HepG2 (cell line): Measurements from ENCODE around the gene NUDT22. TPM values are rescaled to one million over a fixed set of nuclear protein-coding genes. Genes with fewer than 3 reads are reported as not detected.

Source experiments
- ATAC-seq: fragments of 200-7000 bp; cut with Tn5 transposase; 3 replicates; pipeline ENCODE4 v1.9.1; 2020; ENCODE audit warnings: mild to moderate bottlenecking, moderate library complexity
- BruUV-seq: library from RNA; stranded (reverse); fragments of 400-500 nt; replicated peaks from 2 replicates; lab custom pipeline; 2021; lab: Mats Ljungman, UMichigan
- CTCF ChIA-PET: fragments of 300-600 bp; formaldehyde crosslinking; extraction: SDS; loops from one replicate; lab custom pipeline; 2021; ENCODE audit warnings: low total read pairs, inconsistent platforms, low intra/inter-chr PET ratio; lab: Yijun Ruan, JAX
- POLR2A ChIA-PET: fragments of 350-600 bp; sonication (Branson Sonifier 250); formaldehyde crosslinking; loops from one replicate; lab custom pipeline; 2020; ENCODE audit warnings: antibody characterized with exemption, inconsistent platforms; lab: Yijun Ruan, JAX
- DNase-seq: peaks from one replicate; pipeline ENCODE4 v3.0.0-alpha.2; 2015; ENCODE audit warnings: low spot score
- FAIRE-seq: peaks from 3 replicates; lab custom pipeline; 2011; peaks lifted over from hg19 to GRCh38; lab: Jason Lieb, UNC
- H2AFZ ChIP-seq: one replicate; pipeline ENCODE4 v1.6.1; 2011; ENCODE audit warnings: low read length, inconsistent platforms
- H3K27ac ChIP-seq: fragments of 300-600 bp; 3 replicates; pipeline ENCODE4 v1.8.0; 2011; ENCODE audit warnings: mixed run types, mild to moderate bottlenecking, mixed read lengths, low read length, inconsistent platforms; ENCODE audit not compliant: insufficient read depth; ENCODE audit errors: extremely low read length
- H3K27me3 ChIP-seq, 2 experiments: fragments of 200-600 bp in 1 of 2; 2 replicates in 1 of 2; 3 replicates in 1 of 2; pipeline versions ENCODE4 v1.6.0 to v1.8.0; 2011; ENCODE audit warnings: low read length in 2 of 2, mild to moderate bottlenecking in 2 of 2, moderate library complexity in 2 of 2, inconsistent platforms in 1 of 2; ENCODE audit not compliant: insufficient read depth in 2 of 2, control insufficient read depth in 1 of 2
- H3K36me3 ChIP-seq, 2 experiments: fragments of 200-600 bp in 1 of 2; replicated peaks in 1 of 2; 2 replicates in 1 of 2; 3 replicates in 1 of 2; pipeline versions ENCODE4 v1.5.1 to v1.8.0; 2011; ENCODE audit warnings: low read length in 2 of 2, inconsistent platforms in 1 of 2; ENCODE audit not compliant: insufficient read depth in 2 of 2, control insufficient read depth in 1 of 2
- H3K4me1 ChIP-seq: 2 replicates; pipeline ENCODE4 v1.5.1; 2012; ENCODE audit warnings: low read length, inconsistent platforms; ENCODE audit not compliant: insufficient read depth
- H3K4me2 ChIP-seq: 2 replicates; pipeline ENCODE4 v1.6.0; 2011; ENCODE audit warnings: low read depth, low read length, inconsistent platforms
- H3K4me3 ChIP-seq, 3 experiments: fragments of 200-600 bp in 1 of 3; sonication (generic), shearing (Covaris generic) in 1 of 3; replicated peaks in 1 of 3; 2 replicates each; pipeline ENCODE4 v1.5.1; 2011 to 2016; ENCODE audit warnings: low read length in 3 of 3, inconsistent platforms in 2 of 3, low read depth in 2 of 3, mild to moderate bottlenecking in 2 of 3, control low read depth in 1 of 3, mixed read lengths in 1 of 3; ENCODE audit not compliant: insufficient read depth in 1 of 3
- H3K79me2 ChIP-seq: one replicate; pipeline ENCODE4 v1.6.1; 2011; ENCODE audit warnings: low read length, inconsistent platforms; ENCODE audit not compliant: insufficient read depth
- H3K9ac ChIP-seq: 2 replicates; pipeline ENCODE4 v1.6.0; 2011; ENCODE audit warnings: mild to moderate bottlenecking, low read depth, low read length, inconsistent platforms; ENCODE audit not compliant: insufficient read depth
- H3K9me3 ChIP-seq: 2 replicates; pipeline ENCODE4 v1.5.1; 2012; ENCODE audit warnings: mild to moderate bottlenecking, low read length
- H4K20me1 ChIP-seq: 2 replicates; pipeline ENCODE4 v1.6.0; 2011; ENCODE audit warnings: inconsistent platforms, mild to moderate bottlenecking, low read length, moderate library complexity; ENCODE audit not compliant: insufficient read depth
- ATF4 ChIP-seq, 2 experiments: fragments of 450-650 bp in 1 of 2; sonication (generic) in 1 of 2; formaldehyde crosslinking; IDR thresholded peaks; 2 replicates each; pipeline versions ENCODE4 v1.5.0 to v1.8.0; 2020 to 2022; ENCODE audit warnings: mild to moderate bottlenecking in 1 of 2, missing genetic modification reagents in 1 of 2
- JUNB ChIP-seq: sonication (generic); formaldehyde crosslinking; IDR thresholded peaks from 2 replicates; pipeline ENCODE4 v1.8.0; 2022; ENCODE audit warnings: missing genetic modification reagents, mild to moderate bottlenecking, borderline replicate concordance
- KLF15 ChIP-seq: sonication (generic); formaldehyde crosslinking; IDR thresholded peaks from 2 replicates; pipeline ENCODE4 v1.8.1; 2023; ENCODE audit warnings: borderline replicate concordance, mild to moderate bottlenecking, inconsistent platforms, missing genetic modification reagents, mixed read lengths
- MYNN ChIP-seq: sonication (generic); formaldehyde crosslinking; IDR thresholded peaks from 2 replicates; pipeline ENCODE4 v1.4.0; 2020; ENCODE audit warnings: mild to moderate bottlenecking, low read depth, missing genetic modification reagents
- NR2C2 ChIP-seq: sonication (generic); formaldehyde crosslinking; IDR thresholded peaks from 2 replicates; pipeline ENCODE4 v1.4.0; 2020; ENCODE audit warnings: missing genetic modification reagents, mild to moderate bottlenecking, moderate library complexity, borderline replicate concordance
- PAX8 ChIP-seq: sonication (generic); formaldehyde crosslinking; IDR thresholded peaks from 2 replicates; pipeline ENCODE4 v1.8.0; 2022; ENCODE audit warnings: mild to moderate bottlenecking, missing genetic modification reagents, borderline replicate concordance
- SRY ChIP-seq: sonication (generic); formaldehyde crosslinking; IDR thresholded peaks from 2 replicates; pipeline ENCODE4 v1.8.0; 2022; ENCODE audit warnings: mild to moderate bottlenecking, missing genetic modification reagents
- ZBTB42 ChIP-seq: sonication (generic); formaldehyde crosslinking; IDR thresholded peaks from 2 replicates; pipeline ENCODE4 v1.5.0; 2020; ENCODE audit warnings: mild to moderate bottlenecking, missing genetic modification reagents
- ZBTB7A ChIP-seq: sonication (generic); formaldehyde crosslinking; IDR thresholded peaks from 2 replicates; pipeline ENCODE4 v1.8.0; 2022; ENCODE audit warnings: mild to moderate bottlenecking, missing genetic modification reagents
- ZC3H4 ChIP-seq: sonication (generic); formaldehyde crosslinking; IDR thresholded peaks from 2 replicates; pipeline ENCODE4 v1.4.0; 2020; ENCODE audit warnings: missing genetic modification reagents, borderline replicate concordance
- ZNF3 ChIP-seq: IDR thresholded peaks from 2 replicates; pipeline ENCODE4 v1.7.0; 2017; ENCODE audit warnings: inconsistent platforms
- ZNF589 ChIP-seq: sonication (generic); formaldehyde crosslinking; conservative IDR thresholded peaks from 2 replicates; pipeline ENCODE4 v1.8.0; 2022; ENCODE audit warnings: mild to moderate bottlenecking, moderate library complexity, missing genetic modification reagents
- ZNF598 ChIP-seq: sonication (generic); formaldehyde crosslinking; IDR thresholded peaks from 2 replicates; pipeline ENCODE4 v1.5.1; 2020; ENCODE audit warnings: mild to moderate bottlenecking, missing genetic modification reagents, borderline replicate concordance
- ZNF780A ChIP-seq: sonication (generic); formaldehyde crosslinking; IDR thresholded peaks from 2 replicates; pipeline ENCODE4 v1.8.0; 2022; ENCODE audit warnings: mild to moderate bottlenecking, missing genetic modification reagents, moderate library complexity
- ZNF883 ChIP-seq: sonication (generic); formaldehyde crosslinking; IDR thresholded peaks from 2 replicates; pipeline ENCODE4 v1.5.1; 2020; ENCODE audit warnings: mild to moderate bottlenecking, missing genetic modification reagents; ENCODE audit errors: not compliant biosample characterization
- ZSCAN21 ChIP-seq: sonication (generic); formaldehyde crosslinking; IDR thresholded peaks from 2 replicates; pipeline ENCODE4 v1.8.0; 2022; ENCODE audit warnings: mild to moderate bottlenecking, missing genetic modification reagents, moderate library complexity, borderline replicate concordance
- WGBS: methylation state at CpG from one replicate; pipeline ENCODE4 v1.1.6; 2017; ENCODE audit warnings: low lambda C conversion rate; 5-methylcytosine and 5-hydroxymethylcytosine counted together
- in situ Hi-C: cut with HindIII; loops from 2 replicates; pipeline ENCODE4 v1.10.0; 2017; ENCODE audit warnings: low pct_unique_long_range_greater_than_20kb; ENCODE audit not compliant: extremely low pct_ligation_motif_present
- intact Hi-C: fragments of 100-400 bp; cut with micrococcal nuclease; formaldehyde crosslinking; loops from one replicate; pipeline ENCODE4 v1.10.0; 2022; ENCODE audit not compliant: unreplicated experiment
- polyA plus RNA-seq, 8 experiments: library from polyadenylated mRNA; depleted of rRNA in 3 of 8; stranded (reverse) in 7 of 8; unstranded in 1 of 8; fragments of >200 nt; fragmentation: Illumina TruSeq in 4 of 8; extraction: Trizol in 4 of 8; gene quantifications; 2 replicates each; pipeline versions ENCODE4 v1.2.1 to v1.2.3, GENCODE V29; 2011 to 2016; ENCODE audit warnings: low read depth in 4 of 8, missing spikeins in 1 of 8, mixed read lengths in 1 of 8; ENCODE audit not compliant: insufficient read depth in 1 of 8
- total RNA-seq, 5 experiments: library from RNA; depleted of rRNA; stranded (reverse); fragments of >200 nt; fragmentation: Illumina TruSeq; extraction: Trizol; gene quantifications; 2 replicates each; pipeline ENCODE4 v1.2.3, GENCODE V29; 2016; ENCODE audit warnings: low read depth in 1 of 5
- TF ChIP-seq, protein P1 (sequence below): sonication (generic); formaldehyde crosslinking; IDR thresholded peaks from 2 replicates; pipeline ENCODE4 v1.9.0; 2022; ENCODE audit warnings: low read depth, missing genetic modification reagents
- TF ChIP-seq, protein P2 (sequence below): sonication (generic); formaldehyde crosslinking; IDR thresholded peaks from 2 replicates; pipeline ENCODE4 v1.4.0; 2020; ENCODE audit warnings: missing genetic modification reagents

NUDT22 gene
- total and polyA plus RNA-seq, 2 of the 13 experiments (the other 11 are each of a cell fraction or from before 2014, with no cell fraction given) = 33.5 to 39.8 TPM

DNA sequence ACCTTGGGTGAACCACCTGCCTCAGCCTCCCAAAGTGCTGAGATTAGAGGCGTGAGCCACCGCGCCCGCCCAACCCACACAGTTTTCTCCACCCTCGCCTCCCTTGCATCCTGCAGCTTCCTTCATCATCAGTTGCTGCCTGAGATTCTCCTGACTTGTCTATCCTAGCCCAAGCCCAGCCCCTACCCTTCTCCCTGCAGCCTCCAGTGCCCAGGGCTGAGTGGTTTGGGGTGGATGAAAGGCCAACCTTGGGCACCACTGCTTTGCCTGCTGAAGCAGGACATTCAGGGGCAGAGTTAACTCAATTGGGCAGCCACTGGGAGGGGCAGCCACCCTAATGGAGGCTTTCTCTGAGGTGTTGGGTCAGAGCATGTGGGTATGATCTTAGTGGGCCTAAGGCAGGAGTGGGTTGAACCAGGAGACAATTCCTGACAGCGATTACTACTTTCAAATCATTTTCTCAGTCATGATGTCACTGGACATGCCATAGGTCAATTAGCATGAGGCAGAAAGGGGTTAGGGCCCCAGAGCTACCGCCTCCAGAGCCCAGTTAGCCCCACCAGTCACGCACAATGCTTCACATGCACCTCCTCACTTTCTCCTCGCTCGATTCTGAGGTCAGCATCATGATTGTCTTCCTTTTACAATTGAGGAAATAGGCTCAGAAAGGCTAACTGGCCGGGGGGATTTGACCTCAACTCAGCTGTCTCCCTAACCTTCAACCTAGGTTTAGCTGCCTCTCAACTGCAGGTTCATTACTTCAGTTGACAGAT lies 13.8 kb downstream of the NUDT22 start:
- DNase-seq (no peak), ATAC-seq (no peak)
- Histone ChIP-seq H4K20me1 (no peaks in the 10 kb centered on the region), H3K4me2 (peak overlapping the region; percentile 100), H3K36me3 (peaks cover 0 to 11% of the 10 kb centered on the region in 2 experiments; a peak in 3 of 5 replicates)
- 83% methylated on average over 11 of the region's 11 CpGs for WGBS
- no peak for TF ChIP-seq NR2C2 (CRISPR knock-in tag)
- TF ChIP-seq MYNN = no peak
- TF ChIP-seq, protein P1, sequence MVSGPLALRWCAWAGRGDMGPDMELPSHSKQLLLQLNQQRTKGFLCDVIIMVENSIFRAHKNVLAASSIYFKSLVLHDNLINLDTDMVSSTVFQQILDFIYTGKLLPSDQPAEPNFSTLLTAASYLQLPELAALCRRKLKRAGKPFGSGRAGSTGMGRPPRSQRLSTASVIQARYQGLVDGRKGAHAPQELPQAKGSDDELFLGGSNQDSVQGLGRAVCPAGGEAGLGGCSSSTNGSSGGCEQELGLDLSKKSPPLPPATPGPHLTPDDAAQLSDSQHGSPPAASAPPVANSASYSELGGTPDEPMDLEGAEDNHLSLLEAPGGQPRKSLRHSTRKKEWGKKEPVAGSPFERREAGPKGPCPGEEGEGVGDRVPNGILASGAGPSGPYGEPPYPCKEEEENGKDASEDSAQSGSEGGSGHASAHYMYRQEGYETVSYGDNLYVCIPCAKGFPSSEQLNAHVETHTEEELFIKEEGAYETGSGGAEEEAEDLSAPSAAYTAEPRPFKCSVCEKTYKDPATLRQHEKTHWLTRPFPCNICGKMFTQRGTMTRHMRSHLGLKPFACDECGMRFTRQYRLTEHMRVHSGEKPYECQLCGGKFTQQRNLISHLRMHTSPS (CRISPR knock-in tag) = no peak
- no peak for TF ChIP-seq ZNF598 (CRISPR knock-in tag)
- 0 out of 4 replicates have a peak, but pooled peaks of 1 of the 2 experiments have one; percentile 12 for TF ChIP-seq ATF4 (CRISPR knock-in tag; IDR thresholded peaks at IDR 0.05)
- 0 out of 2 replicates have a peak, but pooled peaks have one; percentile 12 for TF ChIP-seq JUNB (CRISPR knock-in tag)
- no peak for TF ChIP-seq ZNF3
- TF ChIP-seq KLF15 (CRISPR knock-in tag) = no peak
- TF ChIP-seq ZSCAN21 = peak; percentile 11; the same call in 1 of the 2 replicates
- TF ChIP-seq SRY (CRISPR knock-in tag) = peak; percentile 10; the same call in 1 of the 2 replicates
- TF ChIP-seq PAX8 (CRISPR knock-in tag) = 0 out of 2 replicates have a peak, but pooled peaks have one; percentile 47
- TF ChIP-seq, protein P2, sequence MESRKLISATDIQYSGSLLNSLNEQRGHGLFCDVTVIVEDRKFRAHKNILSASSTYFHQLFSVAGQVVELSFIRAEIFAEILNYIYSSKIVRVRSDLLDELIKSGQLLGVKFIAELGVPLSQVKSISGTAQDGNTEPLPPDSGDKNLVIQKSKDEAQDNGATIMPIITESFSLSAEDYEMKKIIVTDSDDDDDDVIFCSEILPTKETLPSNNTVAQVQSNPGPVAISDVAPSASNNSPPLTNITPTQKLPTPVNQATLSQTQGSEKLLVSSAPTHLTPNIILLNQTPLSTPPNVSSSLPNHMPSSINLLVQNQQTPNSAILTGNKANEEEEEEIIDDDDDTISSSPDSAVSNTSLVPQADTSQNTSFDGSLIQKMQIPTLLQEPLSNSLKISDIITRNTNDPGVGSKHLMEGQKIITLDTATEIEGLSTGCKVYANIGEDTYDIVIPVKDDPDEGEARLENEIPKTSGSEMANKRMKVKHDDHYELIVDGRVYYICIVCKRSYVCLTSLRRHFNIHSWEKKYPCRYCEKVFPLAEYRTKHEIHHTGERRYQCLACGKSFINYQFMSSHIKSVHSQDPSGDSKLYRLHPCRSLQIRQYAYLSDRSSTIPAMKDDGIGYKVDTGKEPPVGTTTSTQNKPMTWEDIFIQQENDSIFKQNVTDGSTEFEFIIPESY (CRISPR knock-in tag) = 0 out of 2 replicates have a peak, but pooled peaks have one; percentile 21
- TF ChIP-seq ZNF589 (CRISPR knock-in tag) = peak; percentile 30; the same call in 1 of the 2 replicates
- TF ChIP-seq ZNF883 (CRISPR knock-in tag) = no peak
- no peak for TF ChIP-seq ZBTB7A (CRISPR knock-in tag)
- peak; percentile 55; the same call in 1 of the 2 replicates for TF ChIP-seq ZNF780A (CRISPR knock-in tag)
- TF ChIP-seq ZBTB42 (CRISPR knock-in tag) = 0 out of 2 replicates have a peak, but pooled peaks have one; percentile 11
- no peak for TF ChIP-seq ZC3H4 (CRISPR knock-in tag)
- TF ChIP-seq, all 625 proteins: peak for 9
- Histone ChIP-seq H3K27me3 (no peaks in the 10 kb centered on the region; a peak in 1 of 5 replicates), H3K4me1 (peaks cover 67% of the 10 kb centered on the region), H3K4me3 (peak overlapping the region; percentile 63 to 90 (median 84)), H3K9me3 (no peaks in the 10 kb centered on the region), H2AFZ (no peak overlapping the region), H3K27ac (peak overlapping the region; percentile 91), H3K79me2 (peaks cover 16% of the 10 kb centered on the region), H3K9ac (peak overlapping the region; percentile 92)
- no peak for FAIRE-seq
- POLR2A ChIA-PET = no interaction called here
- intact Hi-C loops = loop anchor here (5.0 kb wide), 1 partner anchor 53 kb away; the partner anchor contains the start of gene STIP1
- BruUV-seq = no TSS peak
- in situ Hi-C loops = loop anchor here (5.0 kb wide), 1 partner anchor 62 kb away; the partner anchor contains the start of gene CATSPERZ
- CTCF ChIA-PET = no interaction called here
